Suprapubic skin (tissue), 3 donors: ENCODE results near the gene AMPD3.

Experiments
- CTCF ChIP-seq, 2 donors: fragments of 200-600 bp in 1 of 2; fragments of 450-650 bp in 1 of 2; sonication (generic) in 1 of 2; IDR thresholded peaks; one replicate each; pipeline ENCODE4 v1.5.1; 2016 to 2019; ENCODE audit warnings: antibody characterized with exemption in 2 of 2, mild to moderate bottlenecking in 1 of 2, moderate library complexity in 1 of 2
- EP300 ChIP-seq: sonication (generic); formaldehyde crosslinking; IDR thresholded peaks from one replicate; pipeline ENCODE4 v1.6.1; 2017; ENCODE audit warnings: antibody characterized with exemption
- POLR2A ChIP-seq, 2 donors: fragments of 450-650 bp; IDR thresholded peaks; one replicate each; pipeline ENCODE4 v1.6.1; 2017; ENCODE audit warnings: antibody characterized with exemption in 2 of 2, mild to moderate bottlenecking in 2 of 2, moderate library complexity in 2 of 2

- TF ChIP-seq POLR2A (IDR thresholded peaks at IDR 0.05) = no peak
- no peak for TF ChIP-seq CTCF (IDR thresholded peaks at IDR 0.05)
- TF ChIP-seq EP300 = no peak
Observed at GRCh38 chr11:10447445-10447844, 7.6 kb upstream of the AMPD3 start.
